ENCODE measurements around the gene CSE1L.
"Not testable (repeated sequence)": the region's sequence is repeated elsewhere in the genome, so short reads cannot be mapped to it uniquely, and the experiment has no call there.

GRCh38 chr20:49100292-49100691, 54.2 kb downstream of the CSE1L start:
- TF ChIP-seq CTCF (conservative IDR thresholded peaks at IDR 0.05; ENCODE audit: low read depth, low read length); EZH2 (IDR thresholded peaks at IDR 0.05; ENCODE audit: low read length, unreplicated experiment): not testable (repeated sequence)
